Endothelial cell of umbilical vein (primary cell): ENCODE data around the gene KCNJ16. TPM values are rescaled to one million over a fixed set of nuclear protein-coding genes. Genes with fewer than 3 reads are reported as not detected.

Experiments used
- BruUV-seq: library from RNA; stranded (reverse); fragments of 400-500 nt; replicated peaks from 2 replicates; lab custom pipeline; 2021; lab: Mats Ljungman, UMichigan
- CTCF ChIA-PET: fragments of 300-600, 350-600 bp; sonication (Branson Sonifier 250); formaldehyde crosslinking; loops from one replicate; lab custom pipeline; 2021; ENCODE audit warnings: antibody characterized with exemption, inconsistent platforms; lab: Charles Lee
- POLR2A ChIA-PET: fragments of 300-600, 350-600 bp; sonication (Branson Sonifier 250); formaldehyde crosslinking; loops from one replicate; lab custom pipeline; 2021; ENCODE audit warnings: antibody characterized with exemption, inconsistent platforms; lab: Charles Lee
- DNase-seq: peaks from one replicate; pipeline ENCODE4 v3.0.0-alpha.2; 2011; ENCODE audit warnings: low read depth, low spot score
- FAIRE-seq: peaks from 2 replicates; lab custom pipeline; 2011; peaks lifted over from hg19 to GRCh38; lab: Jason Lieb, UNC
- H2AFZ ChIP-seq: 2 replicates; pipeline ENCODE4 v1.6.0; 2012; ENCODE audit warnings: low read depth, low read length, control low read depth, inconsistent platforms
- H3K27ac ChIP-seq: 2 replicates; pipeline ENCODE4 v1.5.1; 2011; ENCODE audit warnings: low read depth, mild to moderate bottlenecking, control low read depth, low read length, moderate library complexity; ENCODE audit not compliant: insufficient read depth
- H3K27me3 ChIP-seq, 2 experiments: 2 replicates each; pipeline versions ENCODE4 v1.6.0 to v1.6.1; 2011; ENCODE audit warnings: low read length in 2 of 2, mixed read lengths in 1 of 2; ENCODE audit not compliant: control insufficient read depth in 2 of 2, insufficient read depth in 2 of 2
- H3K36me3 ChIP-seq, 2 experiments: 2 replicates in 1 of 2; 3 replicates in 1 of 2; pipeline ENCODE4 v1.5.1; 2011; ENCODE audit warnings: low read length in 2 of 2, mild to moderate bottlenecking in 1 of 2, moderate library complexity in 1 of 2; ENCODE audit not compliant: control insufficient read depth in 2 of 2, insufficient read depth in 2 of 2; ENCODE audit errors: extremely low read depth in 1 of 2
- H3K4me1 ChIP-seq: 3 replicates; pipeline ENCODE4 v1.5.1; 2011; ENCODE audit warnings: mild to moderate bottlenecking, low read length; ENCODE audit not compliant: control insufficient read depth, insufficient read depth; ENCODE audit errors: extremely low read depth
- H3K4me2 ChIP-seq: 2 replicates; pipeline ENCODE4 v1.6.1; 2011; ENCODE audit warnings: low read length, control low read depth, mixed read lengths; ENCODE audit not compliant: insufficient read depth
- H3K4me3 ChIP-seq, 3 experiments: fragments of 200-600 bp in 1 of 3; sonication (generic), shearing (Covaris generic) in 1 of 3; replicated peaks in 1 of 3; 2 replicates each; pipeline ENCODE4 v1.5.1; 2011 to 2016; ENCODE audit warnings: control low read depth in 3 of 3, low read length in 3 of 3, mild to moderate bottlenecking in 2 of 3, inconsistent platforms in 1 of 3, low read depth in 1 of 3, moderate library complexity in 1 of 3; ENCODE audit not compliant: insufficient read depth in 1 of 3
- H3K79me2 ChIP-seq: 2 replicates; pipeline ENCODE4 v1.6.0; 2012; ENCODE audit warnings: low read length, inconsistent platforms; ENCODE audit not compliant: control insufficient read depth, insufficient read depth
- H3K9ac ChIP-seq: replicated peaks from 2 replicates; pipeline ENCODE3; 2011; ENCODE audit warnings: low read length, control low read depth; ENCODE audit not compliant: insufficient read depth; ENCODE audit errors: extremely low read depth
- H3K9me1 ChIP-seq: replicated peaks from 3 replicates; pipeline ENCODE4 v1.6.0; 2011; ENCODE audit warnings: mild to moderate bottlenecking, low read length; ENCODE audit not compliant: control insufficient read depth, insufficient read depth; ENCODE audit errors: extremely low read depth
- H3K9me3 ChIP-seq: replicated peaks from 2 replicates; pipeline ENCODE4 v1.5.1; 2012; ENCODE audit warnings: low read length, inconsistent platforms; ENCODE audit not compliant: control insufficient read depth, insufficient read depth
- H4K20me1 ChIP-seq: replicated peaks from 2 replicates; pipeline ENCODE3; 2011; ENCODE audit warnings: mild to moderate bottlenecking, low read length; ENCODE audit not compliant: control insufficient read depth, insufficient read depth; ENCODE audit errors: extremely low read depth
- CTCF ChIP-seq, 2 donors: IDR thresholded peaks; 1 replicate in 1 of 2; 2 replicates in 1 of 2; pipeline ENCODE4 v1.5.1; 2011; ENCODE audit warnings: low read length in 2 of 2, mild to moderate bottlenecking in 2 of 2, moderate library complexity in 2 of 2, control low read depth in 1 of 2, inconsistent platforms in 1 of 2, low read depth in 1 of 2; ENCODE audit not compliant: insufficient read depth in 1 of 2; ENCODE audit errors: extremely low read depth in 1 of 2
- EZH2 ChIP-seq: IDR thresholded peaks from 2 replicates; pipeline ENCODE4 v1.6.1; 2012; ENCODE audit warnings: borderline replicate concordance, low read depth, mild to moderate bottlenecking, moderate library complexity, low read length, inconsistent platforms; ENCODE audit not compliant: severe bottlenecking
- FOS ChIP-seq: IDR thresholded peaks from 2 replicates; pipeline ENCODE4 v1.6.1; 2011; ENCODE audit warnings: mild to moderate bottlenecking, low read length, moderate library complexity, borderline replicate concordance; ENCODE audit not compliant: insufficient read depth
- GATA2 ChIP-seq: IDR thresholded peaks from 2 replicates; pipeline ENCODE4 v1.7.0; 2011; ENCODE audit warnings: low read depth, mild to moderate bottlenecking, moderate library complexity, mixed read lengths, low read length; ENCODE audit not compliant: insufficient read length, insufficient read depth
- JUN ChIP-seq: IDR thresholded peaks from 2 replicates; pipeline ENCODE4 v1.6.1; 2011; ENCODE audit warnings: borderline replicate concordance, low read depth; ENCODE audit not compliant: insufficient read length, insufficient read depth
- MAX ChIP-seq: IDR thresholded peaks from 2 replicates; pipeline ENCODE4 v1.6.1; 2011; ENCODE audit not compliant: insufficient read depth, insufficient read length
- MYC ChIP-seq: IDR thresholded peaks from one replicate; pipeline ENCODE4 v1.6.1; 2011; ENCODE audit warnings: mild to moderate bottlenecking, low read depth, low read length
- POLR2A ChIP-seq: IDR thresholded peaks from 2 replicates; pipeline ENCODE4 v1.6.1; 2012; ENCODE audit warnings: low read depth, mild to moderate bottlenecking, control low read depth, low read length
- POLR2AphosphoS5 ChIP-seq: IDR thresholded peaks from 2 replicates; pipeline ENCODE4 v1.6.1; 2012; ENCODE audit warnings: low read depth, mild to moderate bottlenecking, control low read depth, low read length, moderate library complexity; ENCODE audit not compliant: insufficient read depth
- dilution Hi-C: fragments of 300-500 bp; cut with MboI; formaldehyde crosslinking; loops from one replicate; pipeline ENCODE4 v1.15.0; 2019; ENCODE audit warnings: low sequenced_read_pairs; ENCODE audit not compliant: extremely low pct_ligation_motif_present
- intact Hi-C: fragments of 100-400 bp; cut with micrococcal nuclease; formaldehyde crosslinking; loops from one replicate; pipeline ENCODE4 v1.10.0; 2022
- polyA plus RNA-seq, 4 experiments: library from polyadenylated mRNA; depleted of rRNA in 3 of 4; stranded (reverse) in 3 of 4; unstranded in 1 of 4; fragments of >200 nt; gene quantifications; 2 replicates each; pipeline versions ENCODE4 v1.2.1 to v1.2.3, GENCODE V29; 2011 to 2012; ENCODE audit warnings: missing spikeins in 1 of 4
- total RNA-seq: library from RNA; stranded (reverse); gene quantifications from 2 replicates; pipeline ENCODE4 v1.2.3, GENCODE V29; 2021

Gene KCNJ16
- total and polyA plus RNA-seq, 2 donors (not counting 3 experiments of a cell fraction or from before 2014, with no cell fraction given), result 0.07 TPM; not detected in 1

- Histone ChIP-seq H3K9me3 (no peaks in the 10 kb centered on the region), H3K4me3 (no peak overlapping the region), H3K27ac (no peak overlapping the region), H3K79me2 (no peaks in the 10 kb centered on the region), H2AFZ (no peak overlapping the region), H3K9ac (no peak overlapping the region), H3K36me3 (no peaks in the 10 kb centered on the region), H3K27me3 (no peaks in the 10 kb centered on the region), H3K4me2 (no peak overlapping the region), H3K4me1 (no peaks in the 10 kb centered on the region), H3K9me1 (no peaks in the 10 kb centered on the region), H4K20me1 (no peaks in the 10 kb centered on the region)
- no peak for DNase-seq
- ChIA-PET CTCF (no interaction called here), POLR2A (no interaction called here)
- intact Hi-C loops, result no loop called here
- BruUV-seq, result no TSS peak
- TF ChIP-seq EZH2 (no peak), POLR2A (no peak), MAX (no peak), MYC (no peak), JUN (no peak), CTCF (IDR thresholded peaks at IDR 0.05; ENCODE audit: extremely low read depth in 1 of 2, insufficient read depth in 1 of 2, low read depth in 1 of 2, low read length in 2 of 2) (no peak), FOS (no peak), POLR2AphosphoS5 (no peak), GATA2 (no peak)
- FAIRE-seq, result no peak
- dilution Hi-C loops, result no loop called here
Observed at GRCh38 chr17:70072546-70073309, 2.3 kb upstream of the KCNJ16 start.
